Subcutaneous abdominal adipose tissue (tissue), 5 donors: ENCODE measurements around the gene IGSF9B.

Source experiments
- H3K27ac ChIP-seq: one replicate; pipeline ENCODE4 v1.7.0; 2013; ENCODE audit warnings: low read depth, mild to moderate bottlenecking, inconsistent platforms, low read length, moderate library complexity
- H3K27me3 ChIP-seq, 5 donors: one replicate each; pipeline ENCODE4 v1.7.0; 2013; ENCODE audit warnings: low read length in 5 of 5, inconsistent platforms in 1 of 5; ENCODE audit not compliant: control insufficient read depth in 5 of 5, insufficient read depth in 4 of 5
- H3K36me3 ChIP-seq, 5 donors: one replicate each; pipeline ENCODE4 v1.7.0; 2013; ENCODE audit warnings: low read length in 5 of 5; ENCODE audit not compliant: control insufficient read depth in 5 of 5, insufficient read depth in 5 of 5
- H3K4me1 ChIP-seq, 5 donors: one replicate each; pipeline ENCODE4 v1.7.0; 2013; ENCODE audit warnings: low read length in 5 of 5, mild to moderate bottlenecking in 3 of 5, moderate library complexity in 1 of 5; ENCODE audit not compliant: control insufficient read depth in 5 of 5, insufficient read depth in 5 of 5
- H3K4me3 ChIP-seq, 5 donors: one replicate each; pipeline ENCODE4 v1.7.0; 2013; ENCODE audit warnings: low read length in 5 of 5, low read depth in 1 of 5
- H3K9ac ChIP-seq, 5 donors: one replicate each; pipeline ENCODE4 v1.7.0; 2013; ENCODE audit warnings: low read length in 5 of 5, mild to moderate bottlenecking in 4 of 5, moderate library complexity in 3 of 5
- H3K9me3 ChIP-seq, 5 donors: one replicate each; pipeline ENCODE4 v1.7.0; 2013; ENCODE audit warnings: low read length in 5 of 5; ENCODE audit not compliant: control insufficient read depth in 5 of 5
- donor health status: healthy.
- donor health status: healthy.
- donor health status: healthy.
- donor health status: healthy.
- donor health status: healthy.

The IGSF9B gene

DNA sequence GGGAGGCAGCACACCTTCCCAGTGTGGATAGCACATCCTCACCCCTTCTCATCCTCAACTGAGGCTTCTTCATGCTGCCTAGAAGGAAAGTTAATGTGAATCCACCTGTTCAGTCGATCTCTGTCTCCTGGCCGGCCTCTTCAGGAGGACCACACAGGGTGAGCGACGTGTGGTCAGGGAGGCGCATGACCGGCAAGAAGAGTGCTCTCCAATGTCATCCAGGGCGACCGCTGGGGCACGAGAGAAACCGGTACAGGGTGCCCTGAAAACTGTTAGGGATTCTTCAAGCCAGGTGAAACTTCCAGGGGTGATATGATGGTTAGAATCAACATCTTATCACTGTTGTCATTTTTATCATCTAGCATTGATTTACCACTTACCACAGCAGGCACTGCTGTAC lies 43.0 kb downstream of the IGSF9B start:
- H3K4me1 ChIP-seq: peaks cover 0 to 3% (median 0%) of the 10 kb centered on the region in 5 donors
- no peak overlapping the region for H3K9ac ChIP-seq
- H3K9me3 ChIP-seq: no peaks in the 10 kb centered on the region
- peaks cover 3 to 19% (median 10%) of the 10 kb centered on the region in 5 donors for H3K27me3 ChIP-seq
- peaks cover 0 to 2% (median 0%) of the 10 kb centered on the region in 5 donors for H3K36me3 ChIP-seq
- no peak overlapping the region for H3K27ac ChIP-seq
- H3K4me3 ChIP-seq: no peak overlapping the region

DNA sequence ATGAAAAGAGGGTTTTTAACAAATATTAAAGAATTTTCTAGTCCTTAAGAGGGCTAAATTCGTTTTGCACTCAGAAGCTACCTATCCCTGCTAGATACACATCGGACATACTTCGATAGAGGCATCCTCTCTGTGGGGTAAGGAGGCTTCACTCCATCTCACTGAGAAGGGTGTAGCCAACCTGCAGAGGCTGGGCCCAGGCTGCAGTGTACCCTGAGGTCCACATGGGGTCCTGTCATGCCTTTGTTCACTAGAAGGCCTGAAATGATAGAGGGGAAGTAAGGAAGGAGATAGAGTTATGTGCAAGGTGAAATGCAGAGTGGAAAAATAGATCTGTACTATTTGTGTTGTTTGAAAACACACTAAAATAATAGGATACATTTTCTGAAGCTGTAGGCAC lies 45.6 kb downstream of the IGSF9B start:
- peaks cover 0 to 2% (median 0%) of the 10 kb centered on the region in 5 donors for H3K36me3 ChIP-seq
- no peaks in the 10 kb centered on the region for H3K4me1 ChIP-seq
- no peak overlapping the region for H3K27ac ChIP-seq
- H3K4me3 ChIP-seq: no peak overlapping the region
- H3K9me3 ChIP-seq: no peaks in the 10 kb centered on the region
- H3K9ac ChIP-seq: no peak overlapping the region
- peaks cover 0 to 4% (median under 1%) of the 10 kb centered on the region in 5 donors for H3K27me3 ChIP-seq

- H3K9me3 ChIP-seq: no peaks in the 10 kb centered on the region
- H3K27me3 ChIP-seq: peaks cover 0 to 3% (median 0%) of the 10 kb centered on the region in 5 donors
- H3K36me3 ChIP-seq: peaks cover 0 to 2% (median 0%) of the 10 kb centered on the region in 5 donors
- no peak overlapping the region for H3K4me3 ChIP-seq
- no peak overlapping the region for H3K9ac ChIP-seq
- H3K4me1 ChIP-seq: no peaks in the 10 kb centered on the region
- H3K27ac ChIP-seq: no peak overlapping the region
Observed at GRCh38 chr11:133910101-133910500, 46.7 kb downstream of the IGSF9B start.

DNA sequence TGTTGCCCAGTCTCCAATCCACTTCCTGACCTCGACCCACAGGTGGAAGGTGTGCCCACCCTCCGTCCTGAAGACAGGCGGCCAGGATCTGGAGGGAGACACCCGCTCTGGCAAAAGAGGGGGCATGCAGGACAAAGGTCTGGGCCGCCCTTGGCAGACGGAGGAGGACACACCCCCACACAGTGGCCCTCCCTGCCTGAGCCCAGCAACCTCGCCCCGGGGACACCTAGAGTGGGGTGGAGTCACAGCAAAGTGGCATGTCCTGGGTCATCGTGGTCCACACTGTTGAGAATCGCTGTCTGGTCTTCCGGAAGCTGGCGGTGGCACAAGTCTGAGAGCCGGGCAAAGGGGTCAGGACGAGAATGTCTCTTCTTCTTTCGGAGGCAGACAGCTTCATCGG lies 47.9 kb downstream of the IGSF9B start:
- Histone ChIP-seq H3K36me3 (peaks cover 0 to 2% (median 0%) of the 10 kb centered on the region in 5 donors), H3K9me3 (no peaks in the 10 kb centered on the region), H3K27ac (no peak overlapping the region), H3K4me3 (no peak overlapping the region), H3K9ac (no peak overlapping the region), H3K27me3 (peaks cover 0 to 3% (median 0%) of the 10 kb centered on the region in 5 donors), H3K4me1 (no peaks in the 10 kb centered on the region)

GRCh38 chr11:133907841-133908241 lies 48.9 kb downstream of the IGSF9B start:
- peaks cover 0 to 2% (median 0%) of the 10 kb centered on the region in 5 donors for H3K36me3 ChIP-seq

DNA sequence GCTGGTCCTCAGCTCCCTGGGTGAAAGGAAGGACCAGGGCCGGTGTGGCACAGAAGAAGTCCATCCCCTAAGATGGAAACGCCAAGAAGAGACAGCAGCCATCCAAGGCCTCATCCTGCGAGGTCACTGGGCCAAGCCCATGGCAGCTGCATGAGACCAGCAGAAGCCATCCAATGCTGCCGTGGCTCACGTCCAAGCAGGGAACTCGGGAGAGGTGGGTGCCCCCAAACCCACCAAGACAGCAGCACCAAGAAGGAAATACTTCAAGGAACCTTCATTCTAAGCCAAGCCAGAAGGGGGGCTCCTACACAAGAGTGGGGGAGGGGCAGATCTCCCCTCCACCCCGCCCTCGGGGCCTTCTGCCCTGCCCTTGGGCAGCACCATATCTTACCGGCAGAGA lies 49.6 kb downstream of the IGSF9B start:
- Histone ChIP-seq H3K4me3 (no peak overlapping the region), H3K36me3 (peaks cover 0 to 2% (median 0%) of the 10 kb centered on the region in 5 donors), H3K9ac (no peak overlapping the region), H3K4me1 (no peaks in the 10 kb centered on the region), H3K27ac (no peak overlapping the region), H3K27me3 (peaks cover 0 to 3% (median 0%) of the 10 kb centered on the region in 5 donors), H3K9me3 (no peaks in the 10 kb centered on the region)

More at GRCh38 chr11:133907841-133908241, 48.9 kb downstream of the IGSF9B start:
- no peak overlapping the region for H3K27ac ChIP-seq
- no peak overlapping the region for H3K4me3 ChIP-seq
- no peaks in the 10 kb centered on the region for H3K9me3 ChIP-seq
- H3K9ac ChIP-seq: no peak overlapping the region
- no peaks in the 10 kb centered on the region for H3K4me1 ChIP-seq
- H3K27me3 ChIP-seq: peaks cover 0 to 3% (median 0%) of the 10 kb centered on the region in 5 donors

DNA sequence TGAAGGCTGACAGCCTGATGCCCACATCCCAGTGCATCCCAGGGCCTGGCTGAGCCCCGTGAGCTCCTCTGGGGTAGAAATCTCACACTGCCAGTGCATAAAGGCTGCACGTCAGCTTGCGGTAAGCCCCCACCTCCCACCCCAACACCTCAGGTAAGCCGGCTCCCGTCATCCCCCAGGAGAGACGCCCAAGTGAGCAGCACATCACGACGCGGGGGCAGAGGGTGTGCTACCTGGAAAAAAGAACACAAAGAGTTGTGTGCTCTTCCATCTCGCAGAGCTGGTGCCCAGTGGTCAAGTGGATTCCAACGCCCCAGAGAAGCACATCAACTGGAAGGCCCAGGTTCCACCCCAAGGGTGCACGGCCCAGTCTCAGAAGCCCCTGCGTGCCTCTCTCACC lies 50.0 kb downstream of the IGSF9B start:
- Histone ChIP-seq H3K4me1 (no peaks in the 10 kb centered on the region), H3K27me3 (peaks cover 0 to 6% (median 0%) of the 10 kb centered on the region in 5 donors), H3K36me3 (peaks cover 0 to 2% (median 0%) of the 10 kb centered on the region in 5 donors), H3K9me3 (no peaks in the 10 kb centered on the region), H3K4me3 (no peak overlapping the region), H3K9ac (no peak overlapping the region), H3K27ac (no peak overlapping the region)

- Histone ChIP-seq H3K4me1 (no peaks in the 10 kb centered on the region), H3K27ac (no peak overlapping the region), H3K9ac (no peak overlapping the region), H3K9me3 (no peaks in the 10 kb centered on the region), H3K4me3 (no peak overlapping the region), H3K36me3 (peaks cover 0 to 2% (median 0%) of the 10 kb centered on the region in 5 donors), H3K27me3 (peaks cover 0 to 6% (median 0%) of the 10 kb centered on the region in 5 donors)
Observed at GRCh38 chr11:133906241-133906640, 50.5 kb downstream of the IGSF9B start.

DNA sequence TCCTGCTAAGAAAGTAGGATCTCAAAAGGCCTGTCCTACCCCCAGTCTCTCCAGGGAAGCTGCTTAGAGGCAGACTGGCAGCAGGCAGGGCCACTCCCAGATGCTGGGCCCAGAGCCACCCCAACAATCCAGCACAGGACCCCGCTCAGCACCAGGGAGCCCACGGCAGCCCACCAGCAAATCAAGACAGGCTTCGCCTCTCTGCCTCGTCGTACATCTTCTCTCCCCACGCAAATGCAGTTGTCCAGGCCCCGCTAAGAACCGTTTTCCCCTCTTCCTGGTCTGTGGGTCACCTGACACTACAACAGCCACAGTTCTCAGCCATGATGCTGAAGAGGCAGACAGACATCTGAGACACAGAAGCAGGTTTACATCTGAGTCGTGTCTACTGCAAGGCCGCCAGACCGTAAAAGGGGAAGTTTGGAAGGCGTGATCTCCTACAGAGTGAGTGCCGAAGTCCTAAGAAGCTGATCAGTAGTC lies 51.1 kb downstream of the IGSF9B start:
- H3K36me3 ChIP-seq: peaks cover 0 to 2% (median 0%) of the 10 kb centered on the region in 5 donors
- no peaks in the 10 kb centered on the region for H3K9me3 ChIP-seq
- no peak overlapping the region for H3K27ac ChIP-seq
- no peak overlapping the region for H3K4me3 ChIP-seq
- no peak overlapping the region for H3K9ac ChIP-seq
- H3K4me1 ChIP-seq: no peaks in the 10 kb centered on the region
- peaks cover 0 to 6% (median 0%) of the 10 kb centered on the region in 5 donors for H3K27me3 ChIP-seq

GRCh38 chr11:133904818-133905515 lies 51.8 kb downstream of the IGSF9B start:
- H3K36me3 ChIP-seq: no peaks in the 10 kb centered on the region
- no peaks in the 10 kb centered on the region for H3K4me1 ChIP-seq
- H3K9ac ChIP-seq: no peak overlapping the region
- peaks cover 0 to 6% (median 0%) of the 10 kb centered on the region in 5 donors for H3K27me3 ChIP-seq
- no peaks in the 10 kb centered on the region for H3K9me3 ChIP-seq
- no peak overlapping the region for H3K4me3 ChIP-seq
- H3K27ac ChIP-seq: no peak overlapping the region
